Endothelial cell of umbilical vein (primary cell): ENCODE measurements around the gene ZAR1. TPM values are rescaled to one million over a fixed set of nuclear protein-coding genes. Genes with fewer than 3 reads are reported as not detected.

Source experiments
- BruUV-seq: library from RNA; stranded (reverse); fragments of 400-500 nt; replicated peaks from 2 replicates; lab custom pipeline; 2021; lab: Mats Ljungman, UMichigan
- CTCF ChIA-PET: fragments of 300-600, 350-600 bp; sonication (Branson Sonifier 250); formaldehyde crosslinking; loops from one replicate; lab custom pipeline; 2021; ENCODE audit warnings: antibody characterized with exemption, inconsistent platforms; lab: Charles Lee
- POLR2A ChIA-PET: fragments of 300-600, 350-600 bp; sonication (Branson Sonifier 250); formaldehyde crosslinking; loops from one replicate; lab custom pipeline; 2021; ENCODE audit warnings: antibody characterized with exemption, inconsistent platforms; lab: Charles Lee
- DNase-seq: peaks from one replicate; pipeline ENCODE4 v3.0.0-alpha.2; 2011; ENCODE audit warnings: low read depth, low spot score
- FAIRE-seq: peaks from 2 replicates; lab custom pipeline; 2011; peaks lifted over from hg19 to GRCh38; lab: Jason Lieb, UNC
- H2AFZ ChIP-seq: 2 replicates; pipeline ENCODE4 v1.6.0; 2012; ENCODE audit warnings: low read depth, low read length, control low read depth, inconsistent platforms
- H3K27ac ChIP-seq: 2 replicates; pipeline ENCODE4 v1.5.1; 2011; ENCODE audit warnings: low read depth, mild to moderate bottlenecking, control low read depth, low read length, moderate library complexity; ENCODE audit not compliant: insufficient read depth
- H3K27me3 ChIP-seq, 2 experiments: 2 replicates each; pipeline versions ENCODE4 v1.6.0 to v1.6.1; 2011; ENCODE audit warnings: low read length in 2 of 2, mixed read lengths in 1 of 2; ENCODE audit not compliant: control insufficient read depth in 2 of 2, insufficient read depth in 2 of 2
- H3K36me3 ChIP-seq, 2 experiments: 2 replicates in 1 of 2; 3 replicates in 1 of 2; pipeline ENCODE4 v1.5.1; 2011; ENCODE audit warnings: low read length in 2 of 2, mild to moderate bottlenecking in 1 of 2, moderate library complexity in 1 of 2; ENCODE audit not compliant: control insufficient read depth in 2 of 2, insufficient read depth in 2 of 2; ENCODE audit errors: extremely low read depth in 1 of 2
- H3K4me1 ChIP-seq: 3 replicates; pipeline ENCODE4 v1.5.1; 2011; ENCODE audit warnings: mild to moderate bottlenecking, low read length; ENCODE audit not compliant: control insufficient read depth, insufficient read depth; ENCODE audit errors: extremely low read depth
- H3K4me2 ChIP-seq: 2 replicates; pipeline ENCODE4 v1.6.1; 2011; ENCODE audit warnings: low read length, control low read depth, mixed read lengths; ENCODE audit not compliant: insufficient read depth
- H3K4me3 ChIP-seq, 3 experiments: fragments of 200-600 bp in 1 of 3; sonication (generic), shearing (Covaris generic) in 1 of 3; replicated peaks in 1 of 3; 2 replicates each; pipeline ENCODE4 v1.5.1; 2011 to 2016; ENCODE audit warnings: control low read depth in 3 of 3, low read length in 3 of 3, mild to moderate bottlenecking in 2 of 3, inconsistent platforms in 1 of 3, low read depth in 1 of 3, moderate library complexity in 1 of 3; ENCODE audit not compliant: insufficient read depth in 1 of 3
- H3K79me2 ChIP-seq: 2 replicates; pipeline ENCODE4 v1.6.0; 2012; ENCODE audit warnings: low read length, inconsistent platforms; ENCODE audit not compliant: control insufficient read depth, insufficient read depth
- H3K9ac ChIP-seq: replicated peaks from 2 replicates; pipeline ENCODE3; 2011; ENCODE audit warnings: low read length, control low read depth; ENCODE audit not compliant: insufficient read depth; ENCODE audit errors: extremely low read depth
- H3K9me1 ChIP-seq: replicated peaks from 3 replicates; pipeline ENCODE4 v1.6.0; 2011; ENCODE audit warnings: mild to moderate bottlenecking, low read length; ENCODE audit not compliant: control insufficient read depth, insufficient read depth; ENCODE audit errors: extremely low read depth
- H3K9me3 ChIP-seq: replicated peaks from 2 replicates; pipeline ENCODE4 v1.5.1; 2012; ENCODE audit warnings: low read length, inconsistent platforms; ENCODE audit not compliant: control insufficient read depth, insufficient read depth
- H4K20me1 ChIP-seq: replicated peaks from 2 replicates; pipeline ENCODE3; 2011; ENCODE audit warnings: mild to moderate bottlenecking, low read length; ENCODE audit not compliant: control insufficient read depth, insufficient read depth; ENCODE audit errors: extremely low read depth
- EZH2 ChIP-seq: IDR thresholded peaks from 2 replicates; pipeline ENCODE4 v1.6.1; 2012; ENCODE audit warnings: borderline replicate concordance, low read depth, mild to moderate bottlenecking, moderate library complexity, low read length, inconsistent platforms; ENCODE audit not compliant: severe bottlenecking
- FOS ChIP-seq: IDR thresholded peaks from 2 replicates; pipeline ENCODE4 v1.6.1; 2011; ENCODE audit warnings: mild to moderate bottlenecking, low read length, moderate library complexity, borderline replicate concordance; ENCODE audit not compliant: insufficient read depth
- GATA2 ChIP-seq: IDR thresholded peaks from 2 replicates; pipeline ENCODE4 v1.7.0; 2011; ENCODE audit warnings: low read depth, mild to moderate bottlenecking, moderate library complexity, mixed read lengths, low read length; ENCODE audit not compliant: insufficient read length, insufficient read depth
- JUN ChIP-seq: IDR thresholded peaks from 2 replicates; pipeline ENCODE4 v1.6.1; 2011; ENCODE audit warnings: borderline replicate concordance, low read depth; ENCODE audit not compliant: insufficient read length, insufficient read depth
- MYC ChIP-seq: IDR thresholded peaks from one replicate; pipeline ENCODE4 v1.6.1; 2011; ENCODE audit warnings: mild to moderate bottlenecking, low read depth, low read length
- POLR2A ChIP-seq: IDR thresholded peaks from 2 replicates; pipeline ENCODE4 v1.6.1; 2012; ENCODE audit warnings: low read depth, mild to moderate bottlenecking, control low read depth, low read length
- POLR2AphosphoS5 ChIP-seq: IDR thresholded peaks from 2 replicates; pipeline ENCODE4 v1.6.1; 2012; ENCODE audit warnings: low read depth, mild to moderate bottlenecking, control low read depth, low read length, moderate library complexity; ENCODE audit not compliant: insufficient read depth
- dilution Hi-C: fragments of 300-500 bp; cut with MboI; formaldehyde crosslinking; loops from one replicate; pipeline ENCODE4 v1.15.0; 2019; ENCODE audit warnings: low sequenced_read_pairs; ENCODE audit not compliant: extremely low pct_ligation_motif_present
- intact Hi-C: fragments of 100-400 bp; cut with micrococcal nuclease; formaldehyde crosslinking; loops from one replicate; pipeline ENCODE4 v1.10.0; 2022
- polyA plus RNA-seq, 4 experiments: library from polyadenylated mRNA; depleted of rRNA in 3 of 4; stranded (reverse) in 3 of 4; unstranded in 1 of 4; fragments of >200 nt; gene quantifications; 2 replicates each; pipeline versions ENCODE4 v1.2.1 to v1.2.3, GENCODE V29; 2011 to 2012; ENCODE audit warnings: missing spikeins in 1 of 4
- total RNA-seq: library from RNA; stranded (reverse); gene quantifications from 2 replicates; pipeline ENCODE4 v1.2.3, GENCODE V29; 2021
- TF ChIP-seq, protein P1 (sequence below), 2 donors: IDR thresholded peaks; 1 replicate in 1 of 2; 2 replicates in 1 of 2; pipeline ENCODE4 v1.5.1; 2011; ENCODE audit warnings: low read length in 2 of 2, mild to moderate bottlenecking in 2 of 2, moderate library complexity in 2 of 2, control low read depth in 1 of 2, inconsistent platforms in 1 of 2, low read depth in 1 of 2; ENCODE audit not compliant: insufficient read depth in 1 of 2; ENCODE audit errors: extremely low read depth in 1 of 2
- TF ChIP-seq, protein P2 (sequence below): IDR thresholded peaks from 2 replicates; pipeline ENCODE4 v1.6.1; 2011; ENCODE audit not compliant: insufficient read depth, insufficient read length

The ZAR1 gene
- total and polyA plus RNA-seq, 2 donors (not counting 3 experiments of a cell fraction or from before 2014, with no cell fraction given) = not detected

DNA sequence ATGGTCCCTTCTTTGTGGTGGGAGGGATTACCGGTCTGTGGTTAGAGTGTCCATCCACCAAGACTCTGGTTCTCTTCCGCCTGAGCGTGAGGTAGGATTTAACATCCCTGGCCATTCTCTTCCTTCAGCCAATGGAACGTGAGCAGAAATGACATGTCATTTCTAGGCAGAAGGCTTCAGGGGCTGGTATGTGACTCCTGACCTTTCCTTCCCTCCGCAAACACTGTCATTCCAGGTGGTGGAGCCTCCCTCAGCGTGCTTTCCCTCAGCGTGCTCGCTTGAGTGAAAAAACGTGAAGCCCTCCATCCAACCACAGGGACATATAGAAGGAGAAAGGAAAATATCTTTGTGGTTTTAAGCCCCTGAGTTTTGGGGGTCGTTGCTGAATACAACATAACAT lies 40.9 kb upstream of the ZAR1 start:
- H3K27ac ChIP-seq = no peak overlapping the region
- no peak overlapping the region for H3K4me2 ChIP-seq
- H3K27me3 ChIP-seq = no peaks in the 10 kb centered on the region
- H3K9me1 ChIP-seq = no peaks in the 10 kb centered on the region
- DNase-seq = no peak
- H3K79me2 ChIP-seq = no peaks in the 10 kb centered on the region
- no peaks in the 10 kb centered on the region for H4K20me1 ChIP-seq
- no peaks in the 10 kb centered on the region for H3K9me3 ChIP-seq
- no peak overlapping the region for H3K4me3 ChIP-seq
- dilution Hi-C loops (no loop called here), intact Hi-C loops (loop anchor here (5.0 kb wide), 1 partner anchor 93 kb away; no protein-coding TSS in a partner anchor)
- TF ChIP-seq POLR2AphosphoS5 (no peak), JUN (no peak), EZH2 (no peak), POLR2A (no peak), FOS (no peak), GATA2 (no peak), MYC (no peak)
- TF ChIP-seq, protein P1, sequence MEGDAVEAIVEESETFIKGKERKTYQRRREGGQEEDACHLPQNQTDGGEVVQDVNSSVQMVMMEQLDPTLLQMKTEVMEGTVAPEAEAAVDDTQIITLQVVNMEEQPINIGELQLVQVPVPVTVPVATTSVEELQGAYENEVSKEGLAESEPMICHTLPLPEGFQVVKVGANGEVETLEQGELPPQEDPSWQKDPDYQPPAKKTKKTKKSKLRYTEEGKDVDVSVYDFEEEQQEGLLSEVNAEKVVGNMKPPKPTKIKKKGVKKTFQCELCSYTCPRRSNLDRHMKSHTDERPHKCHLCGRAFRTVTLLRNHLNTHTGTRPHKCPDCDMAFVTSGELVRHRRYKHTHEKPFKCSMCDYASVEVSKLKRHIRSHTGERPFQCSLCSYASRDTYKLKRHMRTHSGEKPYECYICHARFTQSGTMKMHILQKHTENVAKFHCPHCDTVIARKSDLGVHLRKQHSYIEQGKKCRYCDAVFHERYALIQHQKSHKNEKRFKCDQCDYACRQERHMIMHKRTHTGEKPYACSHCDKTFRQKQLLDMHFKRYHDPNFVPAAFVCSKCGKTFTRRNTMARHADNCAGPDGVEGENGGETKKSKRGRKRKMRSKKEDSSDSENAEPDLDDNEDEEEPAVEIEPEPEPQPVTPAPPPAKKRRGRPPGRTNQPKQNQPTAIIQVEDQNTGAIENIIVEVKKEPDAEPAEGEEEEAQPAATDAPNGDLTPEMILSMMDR (IDR thresholded peaks at IDR 0.05; ENCODE audit: extremely low read depth in 1 of 2, insufficient read depth in 1 of 2, low read depth in 1 of 2, low read length in 2 of 2) = no peak
- TF ChIP-seq, protein P2, sequence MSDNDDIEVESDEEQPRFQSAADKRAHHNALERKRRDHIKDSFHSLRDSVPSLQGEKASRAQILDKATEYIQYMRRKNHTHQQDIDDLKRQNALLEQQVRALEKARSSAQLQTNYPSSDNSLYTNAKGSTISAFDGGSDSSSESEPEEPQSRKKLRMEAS = no peak
- H2AFZ ChIP-seq = no peak overlapping the region
- no peak overlapping the region for H3K9ac ChIP-seq
- no peaks in the 10 kb centered on the region for H3K4me1 ChIP-seq
- POLR2A ChIA-PET = no interaction called here
- no peaks in the 10 kb centered on the region for H3K36me3 ChIP-seq
- no peak for FAIRE-seq
- no TSS peak for BruUV-seq
- CTCF ChIA-PET = no interaction called here
